Measurements from ENCODE around the gene SCARB2.

- TF ChIP-seq CTCF (IDR thresholded peaks at IDR 0.05) (no peak), EZH2phosphoT487 (IDR thresholded peaks at IDR 0.05) (no peak), EZH2 (IDR thresholded peaks at IDR 0.05) (no peak)
Measured at GRCh38 chr4:76155979-76156378, 57.6 kb downstream of the SCARB2 start.

Measured in neural progenitor cell (in vitro differentiated cells).